A549 (cell line): ENCODE results near the gene FBXL5. TPM values are rescaled to one million over a fixed set of nuclear protein-coding genes. Genes with fewer than 3 reads are reported as not detected.

Experiments used
- ATAC-seq, 2 experiments: fragments of 200-7000 bp in 1 of 2; fragments of >200 bp in 1 of 2; cut with Nextera tagmentation in 1 of 2; cut with Tn5 transposase in 1 of 2; 3 replicates each; pipeline versions ENCODE4 v1.8.0 to v1.9.1; 2018 to 2020; ENCODE audit warnings: mild to moderate bottlenecking in 1 of 2, moderate library complexity in 1 of 2
- CTCF ChIA-PET: fragments of 300-600 bp; sonication (Branson Sonifier 250); formaldehyde crosslinking; extraction: SDS; loops from one replicate; lab custom pipeline; 2021; ENCODE audit warnings: antibody characterized with exemption, inconsistent platforms; lab: Yijun Ruan, JAX
- POLR2A ChIA-PET: fragments of 350-600 bp; formaldehyde crosslinking; extraction: SDS; loops from one replicate; lab custom pipeline; 2021; ENCODE audit warnings: antibody characterized with exemption, inconsistent platforms; lab: Yijun Ruan, JAX
- DNase-seq, 2 experiments: peaks; one replicate each; pipeline versions ENCODE4 v3.0.0 to v3.0.0-alpha.2; 2011 to 2016; ENCODE audit warnings: low read depth in 1 of 2, low spot score in 1 of 2
- FAIRE-seq: peaks from 2 replicates; lab custom pipeline; 2011; peaks lifted over from hg19 to GRCh38; lab: Jason Lieb, UNC
- H3K27ac ChIP-seq, 2 experiments: fragments of >200 bp; sonication (Bioruptor Twin); formaldehyde crosslinking; 3 replicates each; pipeline ENCODE4 v1.5.1; 2016 to 2017
- H3K4me1 ChIP-seq: fragments of >200 bp; sonication (Bioruptor Twin); formaldehyde crosslinking; 3 replicates; pipeline ENCODE4 v1.6.1; 2016
- H3K4me2 ChIP-seq: fragments of >200 bp; sonication (Bioruptor Twin); formaldehyde crosslinking; 3 replicates; pipeline ENCODE4 v1.6.1; 2016
- H3K4me3 ChIP-seq: fragments of >200 bp; sonication (Bioruptor Twin); formaldehyde crosslinking; 3 replicates; pipeline ENCODE4 v1.5.1; 2016
- H3K9me3 ChIP-seq: fragments of >200 bp; sonication (Bioruptor Twin); formaldehyde crosslinking; 3 replicates; pipeline ENCODE4 v1.6.1; 2016
- ATOH8 ChIP-seq: fragments of 250-450 bp; sonication (Bioruptor Pico); IDR thresholded peaks from 2 replicates; pipeline ENCODE4 v1.5.0; 2020; ENCODE audit warnings: low read depth, mild to moderate bottlenecking, moderate library complexity
- CBX2 ChIP-seq: fragments of 200-600 bp; sonication (generic); IDR thresholded peaks from 2 replicates; pipeline ENCODE4 v1.6.1; 2016; ENCODE audit warnings: low read depth, mild to moderate bottlenecking, borderline replicate concordance
- CBX8 ChIP-seq: fragments of 200-600 bp; sonication (generic); IDR thresholded peaks from 2 replicates; pipeline ENCODE4 v1.6.1; 2016
- CHD2 ChIP-seq: fragments of 150-350 bp; IDR thresholded peaks from 2 replicates; pipeline ENCODE4 v1.6.1; 2014; ENCODE audit warnings: low read length; ENCODE audit not compliant: partially characterized antibody
- FOSB ChIP-seq: fragments of 250-450 bp; sonication (Bioruptor Pico); IDR thresholded peaks from 2 replicates; pipeline ENCODE4 v1.5.0; 2020; ENCODE audit warnings: mild to moderate bottlenecking, moderate library complexity
- HDAC2 ChIP-seq: fragments of 200-600 bp; sonication (generic); IDR thresholded peaks from 2 replicates; pipeline ENCODE4 v1.6.1; 2016
- HEYL ChIP-seq: fragments of 250-450 bp; sonication (Bioruptor Pico); IDR thresholded peaks from 2 replicates; pipeline ENCODE4 v1.8.0; 2021; ENCODE audit warnings: mild to moderate bottlenecking, moderate library complexity
- HMGXB4 ChIP-seq: fragments of 250-450 bp; sonication (Bioruptor Pico); IDR thresholded peaks from 2 replicates; pipeline ENCODE4 v1.5.0; 2021; ENCODE audit warnings: mild to moderate bottlenecking, moderate library complexity, borderline replicate concordance
- HOXB13 ChIP-seq: fragments of 250-450 bp; sonication (Bioruptor Pico); IDR thresholded peaks from 2 replicates; pipeline ENCODE4 v1.5.0; 2020; ENCODE audit warnings: low read depth, mild to moderate bottlenecking, moderate library complexity
- KDM5A ChIP-seq: fragments of 200-600 bp; sonication (generic); IDR thresholded peaks from 2 replicates; pipeline ENCODE4 v1.6.1; 2016; ENCODE audit warnings: antibody characterized with exemption, mild to moderate bottlenecking
- NR3C1 ChIP-seq: fragments of >200 bp; sonication (Bioruptor Twin); formaldehyde crosslinking; IDR thresholded peaks from 3 replicates; pipeline ENCODE4 v1.6.1; 2017
- POLR2AphosphoS2 ChIP-seq: conservative IDR thresholded peaks from 2 replicates; pipeline ENCODE4 v1.6.1; 2012; ENCODE audit warnings: low read length, improper control_type of control experiment, inconsistent platforms
- TFCP2L1 ChIP-seq: fragments of 250-450 bp; sonication (Bioruptor Pico); IDR thresholded peaks from 2 replicates; pipeline ENCODE4 v1.5.0; 2021; ENCODE audit warnings: mild to moderate bottlenecking
- ZNF302 ChIP-seq: fragments of 250-450 bp; sonication (Bioruptor Pico); IDR thresholded peaks from 2 replicates; pipeline ENCODE4 v1.9.0; 2021; ENCODE audit warnings: inconsistent platforms, mild to moderate bottlenecking, moderate library complexity
- WGBS: methylation state at CpG from one replicate; pipeline ENCODE4 v1.1.6; 2017; ENCODE audit errors: missing lambda C conversion rate; 5-methylcytosine and 5-hydroxymethylcytosine counted together
- polyA plus RNA-seq, 4 experiments: library from polyadenylated mRNA; depleted of rRNA in 3 of 4; stranded (reverse); fragments of >200 nt; fragmentation: RNase III in 1 of 4; extraction: RNeasy Plus Mini Kit Qiagen cat#74134 plus additional on column Dnase treatment in 1 of 4; gene quantifications; 2 replicates in 3 of 4; 3 replicates in 1 of 4; pipeline ENCODE4 v1.2.3, GENCODE V29; 2011 to 2017
- TF ChIP-seq, protein P1 (sequence below): fragments of 450-650 bp; IDR thresholded peaks from 2 replicates; pipeline ENCODE4 v1.6.1; 2014; ENCODE audit warnings: antibody characterized with exemption
- TF ChIP-seq, protein P2 (sequence below): fragments of 200-600 bp; sonication (generic); IDR thresholded peaks from 2 replicates; pipeline ENCODE4 v1.6.1; 2016; ENCODE audit warnings: antibody characterized with exemption, mild to moderate bottlenecking, moderate library complexity
- TF ChIP-seq, protein P3 (sequence below): IDR thresholded peaks from 2 replicates; pipeline ENCODE4 v1.6.1; 2012
- TF ChIP-seq, protein P4 (sequence below): fragments of >200 bp; sonication (Bioruptor Twin); formaldehyde crosslinking; IDR thresholded peaks from 2 replicates; pipeline ENCODE4 v1.6.1; 2016

FBXL5 gene
- polyA plus RNA-seq, 2 of the 4 experiments (the other 2 are of a cell fraction): 44.2 to 45.4 TPM

- Histone ChIP-seq H3K27ac (no peak overlapping the region), H3K4me3 (no peak overlapping the region), H3K4me2 (no peak overlapping the region), H3K4me1 (no peaks in the 10 kb centered on the region), H3K9me3 (no peaks in the 10 kb centered on the region)
- TF ChIP-seq KDM5A (no peak), TFCP2L1 (CRISPR knock-in tag) (no peak)
- TF ChIP-seq, protein P1, sequence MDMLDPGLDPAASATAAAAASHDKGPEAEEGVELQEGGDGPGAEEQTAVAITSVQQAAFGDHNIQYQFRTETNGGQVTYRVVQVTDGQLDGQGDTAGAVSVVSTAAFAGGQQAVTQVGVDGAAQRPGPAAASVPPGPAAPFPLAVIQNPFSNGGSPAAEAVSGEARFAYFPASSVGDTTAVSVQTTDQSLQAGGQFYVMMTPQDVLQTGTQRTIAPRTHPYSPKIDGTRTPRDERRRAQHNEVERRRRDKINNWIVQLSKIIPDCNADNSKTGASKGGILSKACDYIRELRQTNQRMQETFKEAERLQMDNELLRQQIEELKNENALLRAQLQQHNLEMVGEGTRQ: no peak
- ChIA-PET POLR2A (no interaction called here), CTCF (no interaction called here)
- WGBS: 89% methylated on average over 2 of the region's 2 CpGs
- ATAC-seq: no peak
- no peak for FAIRE-seq
- DNase-seq: no peak
Observed at GRCh38 chr4:15612136-15612535, 43.0 kb downstream of the FBXL5 start.

- Histone ChIP-seq H3K4me2 (no peak overlapping the region), H3K4me3 (no peak overlapping the region), H3K9me3 (no peaks in the 10 kb centered on the region), H3K4me1 (no peaks in the 10 kb centered on the region), H3K27ac (no peak overlapping the region)
- 79% methylated on average over 2 of the region's 2 CpGs for WGBS
- no peak for DNase-seq
- TF ChIP-seq CBX8 (no peak), POLR2AphosphoS2 (no peak), HDAC2 (no peak), CBX2 (no peak), NR3C1 (no peak), ATOH8 (no peak), FOSB (no peak), HMGXB4 (CRISPR knock-in tag) (no peak), CHD2 (no peak), HEYL (CRISPR knock-in tag) (no peak), HOXB13 (CRISPR knock-in tag) (no peak), ZNF302 (CRISPR knock-in tag) (no peak)
- TF ChIP-seq, protein P2, sequence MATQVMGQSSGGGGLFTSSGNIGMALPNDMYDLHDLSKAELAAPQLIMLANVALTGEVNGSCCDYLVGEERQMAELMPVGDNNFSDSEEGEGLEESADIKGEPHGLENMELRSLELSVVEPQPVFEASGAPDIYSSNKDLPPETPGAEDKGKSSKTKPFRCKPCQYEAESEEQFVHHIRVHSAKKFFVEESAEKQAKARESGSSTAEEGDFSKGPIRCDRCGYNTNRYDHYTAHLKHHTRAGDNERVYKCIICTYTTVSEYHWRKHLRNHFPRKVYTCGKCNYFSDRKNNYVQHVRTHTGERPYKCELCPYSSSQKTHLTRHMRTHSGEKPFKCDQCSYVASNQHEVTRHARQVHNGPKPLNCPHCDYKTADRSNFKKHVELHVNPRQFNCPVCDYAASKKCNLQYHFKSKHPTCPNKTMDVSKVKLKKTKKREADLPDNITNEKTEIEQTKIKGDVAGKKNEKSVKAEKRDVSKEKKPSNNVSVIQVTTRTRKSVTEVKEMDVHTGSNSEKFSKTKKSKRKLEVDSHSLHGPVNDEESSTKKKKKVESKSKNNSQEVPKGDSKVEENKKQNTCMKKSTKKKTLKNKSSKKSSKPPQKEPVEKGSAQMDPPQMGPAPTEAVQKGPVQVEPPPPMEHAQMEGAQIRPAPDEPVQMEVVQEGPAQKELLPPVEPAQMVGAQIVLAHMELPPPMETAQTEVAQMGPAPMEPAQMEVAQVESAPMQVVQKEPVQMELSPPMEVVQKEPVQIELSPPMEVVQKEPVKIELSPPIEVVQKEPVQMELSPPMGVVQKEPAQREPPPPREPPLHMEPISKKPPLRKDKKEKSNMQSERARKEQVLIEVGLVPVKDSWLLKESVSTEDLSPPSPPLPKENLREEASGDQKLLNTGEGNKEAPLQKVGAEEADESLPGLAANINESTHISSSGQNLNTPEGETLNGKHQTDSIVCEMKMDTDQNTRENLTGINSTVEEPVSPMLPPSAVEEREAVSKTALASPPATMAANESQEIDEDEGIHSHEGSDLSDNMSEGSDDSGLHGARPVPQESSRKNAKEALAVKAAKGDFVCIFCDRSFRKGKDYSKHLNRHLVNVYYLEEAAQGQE: no peak
- TF ChIP-seq, protein P3, sequence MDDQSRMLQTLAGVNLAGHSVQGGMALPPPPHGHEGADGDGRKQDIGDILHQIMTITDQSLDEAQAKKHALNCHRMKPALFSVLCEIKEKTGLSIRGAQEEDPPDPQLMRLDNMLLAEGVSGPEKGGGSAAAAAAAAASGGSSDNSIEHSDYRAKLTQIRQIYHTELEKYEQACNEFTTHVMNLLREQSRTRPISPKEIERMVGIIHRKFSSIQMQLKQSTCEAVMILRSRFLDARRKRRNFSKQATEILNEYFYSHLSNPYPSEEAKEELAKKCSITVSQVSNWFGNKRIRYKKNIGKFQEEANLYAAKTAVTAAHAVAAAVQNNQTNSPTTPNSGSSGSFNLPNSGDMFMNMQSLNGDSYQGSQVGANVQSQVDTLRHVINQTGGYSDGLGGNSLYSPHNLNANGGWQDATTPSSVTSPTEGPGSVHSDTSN: no peak
- TF ChIP-seq, protein P4, sequence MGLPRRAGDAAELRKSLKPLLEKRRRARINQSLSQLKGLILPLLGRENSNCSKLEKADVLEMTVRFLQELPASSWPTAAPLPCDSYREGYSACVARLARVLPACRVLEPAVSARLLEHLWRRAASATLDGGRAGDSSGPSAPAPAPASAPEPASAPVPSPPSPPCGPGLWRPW: no peak
- no peak for FAIRE-seq
- POLR2A ChIA-PET: no interaction called here
- CTCF ChIA-PET: no interaction called here
- no peak for ATAC-seq
Observed at GRCh38 chr4:15610855-15611254, 44.3 kb downstream of the FBXL5 start.
